ENCODE results near the gene MSI1.

Gene MSI1

GRCh38 chr12:120376934-120377572 is 8.1 kb upstream of the MSI1 start:
- DNase-seq = no peak

GRCh38 chr12:120376416-120376815 is 7.5 kb upstream of the MSI1 start:
- DNase-seq = no peak

DNA sequence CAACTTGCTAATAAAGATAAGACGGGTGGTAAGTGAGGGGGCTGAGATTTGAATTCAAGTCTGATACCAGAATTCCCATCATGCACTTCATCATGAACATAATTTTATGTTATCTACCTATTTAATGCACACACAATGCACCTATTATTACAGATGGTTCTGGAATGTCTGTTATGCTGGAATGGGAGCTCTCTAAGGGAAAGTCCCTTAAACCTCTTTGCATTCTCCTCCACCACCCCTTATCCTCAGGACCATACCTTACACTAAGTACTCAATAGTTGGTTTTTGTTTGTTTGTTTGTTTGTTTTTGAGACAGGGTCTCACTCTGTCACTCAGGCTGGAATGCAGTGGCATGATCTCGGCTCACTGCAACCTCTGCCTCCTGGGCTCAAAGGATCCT is 7.0 kb upstream of the MSI1 start:
- no peak for DNase-seq

DNA sequence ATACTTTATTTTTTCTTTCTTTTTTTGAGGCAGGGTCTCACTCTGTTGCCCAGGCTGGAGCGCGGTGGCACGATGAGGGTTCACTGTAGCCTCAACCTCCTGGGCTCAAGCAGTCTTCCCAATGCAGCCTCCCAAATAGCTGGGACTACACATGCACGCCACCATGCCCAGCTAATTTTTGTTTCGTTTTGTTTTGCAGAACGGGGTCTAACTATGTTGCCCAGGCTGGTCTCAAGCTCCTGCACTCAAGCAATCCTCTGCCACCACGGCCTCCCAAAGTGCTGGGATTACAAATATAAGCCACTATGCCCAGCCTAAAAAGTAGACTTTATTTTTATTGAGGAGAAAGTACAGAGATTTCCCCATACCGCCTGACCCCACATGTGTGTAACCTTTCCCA is 4.7 kb upstream of the MSI1 start:
- DNase-seq = no peak

DNA sequence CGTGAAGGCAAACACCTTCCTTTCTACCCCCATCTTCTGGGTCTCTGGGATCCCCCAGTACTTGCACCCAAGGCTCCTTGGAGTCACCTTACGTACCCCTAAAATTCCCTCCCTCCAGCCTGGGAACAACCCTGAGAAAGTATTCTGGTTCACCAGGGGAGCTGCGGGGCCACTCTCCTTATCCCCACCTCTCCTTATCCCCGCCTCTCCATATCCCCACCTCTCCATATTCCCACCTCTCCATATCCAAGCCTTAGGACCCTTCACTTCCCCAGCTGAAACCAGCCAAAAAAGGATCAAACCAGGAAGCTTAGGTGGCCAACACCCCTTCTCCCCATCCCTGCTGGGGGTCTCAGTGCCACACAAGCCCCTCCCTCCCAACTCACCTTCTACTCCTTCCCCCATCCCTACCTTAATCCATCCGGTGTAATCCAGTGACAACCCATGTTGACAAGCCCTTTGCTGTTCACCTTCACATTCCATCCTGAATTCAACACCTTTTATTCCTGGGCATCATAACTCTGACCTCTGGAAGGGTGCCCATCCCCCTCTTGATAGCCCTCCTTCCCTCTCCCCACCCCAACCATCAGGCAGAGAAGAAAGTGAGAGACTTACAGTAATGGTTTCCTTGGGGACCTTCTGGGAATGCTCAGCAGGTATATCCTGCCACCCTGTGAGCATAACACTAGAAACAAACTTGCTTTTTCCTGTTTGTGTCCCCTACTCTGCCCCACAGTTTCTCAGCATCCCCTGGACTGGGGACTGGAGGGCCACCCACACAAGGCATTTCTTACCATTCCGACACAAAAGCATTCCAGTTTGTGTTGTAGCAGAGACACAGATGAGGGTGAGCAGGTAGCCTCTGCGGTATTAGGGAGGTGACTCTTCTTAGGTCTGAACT is 1.6 kb upstream of the MSI1 start:
- no peak for DNase-seq

GRCh38 chr12:120369603-120370342 is 809 bp upstream of the MSI1 start:
- DNase-seq = no peak

- DNase-seq = no peak
Measured at GRCh38 chr12:120367924-120368788, 808 bp downstream of the MSI1 start.

DNA sequence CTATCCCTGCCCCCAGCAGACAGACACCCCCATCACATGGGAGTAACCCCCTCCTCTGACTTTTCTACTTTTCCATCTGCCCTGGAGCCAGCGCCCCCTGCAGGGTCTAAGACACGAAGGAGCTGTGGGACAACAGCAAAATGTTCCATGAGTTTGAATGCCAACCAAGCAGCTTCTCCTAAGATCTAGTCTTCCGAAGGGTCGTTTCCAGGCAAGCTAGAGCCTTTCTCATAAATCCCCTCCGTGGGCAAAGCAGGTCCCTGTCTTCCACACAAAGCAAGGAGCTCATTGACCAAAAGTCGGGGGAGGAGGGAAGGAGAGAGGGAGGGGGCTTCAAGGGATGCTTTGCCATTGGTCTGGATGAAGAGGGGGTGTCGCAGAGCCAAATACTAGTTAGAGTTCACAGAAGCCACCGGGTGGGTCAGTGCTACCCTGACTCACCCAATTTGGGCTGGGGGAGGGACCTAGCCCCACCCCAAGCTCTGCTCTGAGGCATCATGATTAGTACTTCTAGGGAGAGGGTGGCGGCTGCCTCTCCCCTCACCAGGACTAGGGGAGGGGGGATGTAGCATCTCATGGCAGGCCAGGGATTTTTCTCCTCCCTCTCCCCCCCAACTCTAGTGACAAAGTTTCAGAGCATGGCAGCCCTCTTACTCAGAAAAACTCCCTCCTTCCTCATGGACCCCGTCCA is 1.6 kb downstream of the MSI1 start:
- DNase-seq = peak; percentile 18

DNA sequence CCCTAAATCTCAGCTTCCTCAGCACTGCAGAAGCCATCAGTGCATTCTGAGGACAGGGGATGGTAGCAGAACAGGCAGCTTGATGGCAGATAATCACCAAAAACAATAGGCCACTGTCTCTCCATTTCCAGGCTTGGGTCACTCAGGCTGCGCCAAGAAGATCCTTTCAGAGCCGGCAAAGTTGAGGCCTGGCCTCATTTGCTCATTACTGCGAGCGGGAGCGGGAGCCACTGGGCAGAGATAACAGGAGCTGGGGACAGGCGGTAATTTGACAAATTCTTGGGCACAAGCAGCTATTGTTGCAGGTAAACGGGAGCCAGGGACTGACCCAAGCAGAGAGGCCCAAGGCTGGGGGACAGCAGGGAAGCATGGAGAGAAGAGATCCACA is 2.1 kb downstream of the MSI1 start:
- no peak for DNase-seq

GRCh38 chr12:120366341-120366705 is 2.6 kb downstream of the MSI1 start:
- no peak for DNase-seq

- DNase-seq = no peak
Measured at GRCh38 chr12:120365675-120366340, 3.2 kb downstream of the MSI1 start.

- no peak for DNase-seq
Measured at GRCh38 chr12:120364487-120364886, 4.5 kb downstream of the MSI1 start.

- no peak for DNase-seq
Measured at GRCh38 chr12:120363274-120363855, 5.6 kb downstream of the MSI1 start.

DNA sequence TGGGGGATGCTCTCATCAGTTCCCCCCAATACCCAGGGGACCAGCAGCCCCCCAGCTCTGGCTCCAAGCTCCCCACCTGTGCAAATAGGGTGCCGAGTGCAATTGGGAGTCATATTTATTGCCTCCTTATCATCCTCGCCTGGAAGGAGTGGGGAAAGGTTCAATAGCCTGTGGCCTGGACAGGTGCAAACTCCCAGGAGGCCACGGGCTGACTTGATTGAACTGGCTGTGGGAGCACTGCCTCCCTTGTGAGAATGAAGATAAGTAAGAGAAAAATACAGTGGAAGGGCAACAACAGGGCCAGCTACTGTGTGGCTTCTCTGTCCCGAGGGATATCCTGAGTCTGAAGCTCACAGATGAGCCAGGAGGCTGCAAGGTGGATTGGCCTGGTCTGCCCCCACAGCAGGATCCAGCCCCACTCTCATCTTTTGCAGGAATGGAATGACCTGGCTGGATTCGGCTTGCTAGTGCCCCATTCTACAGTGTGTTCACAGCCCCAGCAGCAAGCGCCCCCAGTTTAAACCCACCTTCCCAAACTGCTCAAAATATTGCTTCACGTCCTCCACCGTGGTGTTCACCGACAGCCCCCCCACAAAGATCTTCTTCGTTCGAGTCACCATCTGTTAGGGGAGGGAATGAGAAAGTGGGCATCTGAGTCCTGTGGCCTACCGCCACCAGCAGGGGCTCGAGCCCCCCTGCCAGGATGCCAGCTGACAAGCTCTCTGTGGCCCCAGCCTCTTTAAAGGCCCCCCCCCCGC is 6.3 kb downstream of the MSI1 start:
- DNase-seq = no peak

GRCh38 chr12:120361506-120362208 is 7.3 kb downstream of the MSI1 start:
- DNase-seq = no peak

DNA sequence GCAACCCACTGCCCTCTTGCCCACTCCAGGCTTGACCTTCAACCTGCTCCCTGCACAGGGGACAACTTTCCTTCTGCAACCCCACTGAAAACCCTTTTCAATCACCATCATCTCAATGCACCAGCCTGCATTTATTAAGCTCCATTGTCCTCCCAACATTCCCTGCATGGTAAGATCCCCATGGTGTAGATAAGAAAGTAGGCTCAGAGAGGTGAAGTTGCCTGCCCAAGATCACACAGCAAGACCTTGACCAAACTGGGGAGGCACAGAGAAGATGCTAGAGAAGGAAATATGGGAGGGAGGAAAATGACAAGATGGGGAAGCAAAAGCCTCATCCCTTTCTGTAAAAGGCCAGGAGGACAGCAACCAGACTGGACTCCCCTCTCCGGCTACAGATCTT is 9.8 kb downstream of the MSI1 start:
- DNase-seq = no peak

DNA sequence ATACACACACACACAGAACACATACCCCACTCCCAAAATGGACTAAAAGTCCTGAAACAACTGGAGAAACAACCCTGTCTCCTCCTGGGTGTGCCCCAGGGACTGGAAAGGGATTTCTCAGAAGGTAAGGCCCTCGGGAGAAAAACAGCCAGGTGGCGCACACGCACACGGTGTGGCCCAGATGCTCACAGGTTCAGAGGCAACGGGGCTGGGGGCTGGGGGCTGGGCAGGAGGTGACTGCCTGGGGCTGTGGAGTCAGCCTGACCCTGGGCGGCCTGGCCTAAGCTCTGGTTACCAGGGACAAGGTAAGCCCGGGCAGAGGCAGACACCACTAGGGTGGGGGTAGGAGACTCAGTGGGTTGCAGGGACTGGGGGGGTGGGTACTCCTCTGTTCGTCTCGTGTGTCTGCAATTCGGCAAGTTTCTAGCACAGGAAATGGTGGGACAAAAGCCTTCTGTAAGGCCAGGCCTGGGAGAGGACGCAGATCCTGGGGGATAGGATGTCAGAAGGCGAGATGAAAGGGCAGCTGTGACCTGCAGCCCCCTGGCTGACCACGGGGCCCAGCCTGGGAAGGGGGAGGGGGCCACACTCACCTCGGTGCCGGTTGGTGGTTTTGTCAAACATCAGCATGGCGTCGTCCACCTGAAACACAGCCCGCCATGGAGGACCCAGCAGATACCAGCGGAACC is 10.4 kb downstream of the MSI1 start:
- DNase-seq = no peak

DNA sequence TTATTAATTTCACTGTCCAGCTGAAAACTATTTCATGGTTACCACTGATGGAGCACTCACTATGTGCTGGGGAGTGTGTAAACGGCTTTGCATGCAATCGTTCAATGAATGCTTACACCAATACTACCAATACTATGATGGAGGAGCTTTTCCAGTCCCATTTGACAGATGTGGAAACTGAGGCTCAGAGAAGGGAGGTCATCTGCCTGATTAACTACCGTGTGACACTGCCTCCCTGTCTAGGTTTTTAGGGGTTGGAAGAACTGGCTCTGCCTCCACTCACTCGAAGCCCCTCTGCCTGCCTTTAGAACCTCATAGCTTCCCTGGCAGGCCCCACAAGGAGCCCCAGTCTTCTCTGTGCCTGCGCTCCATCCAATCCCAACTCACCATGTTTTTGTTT is 11.9 kb downstream of the MSI1 start:
- DNase-seq = no peak

GRCh38 chr12:120356567-120357030 is 12.4 kb downstream of the MSI1 start:
- peak; percentile 79 for DNase-seq

Data from CD4-positive, alpha-beta T cell treated with Interleukin-17A for 4 hours (primary cell).